ENCODE measurements around the gene ODAM.

- TF ChIP-seq CTCF (IDR thresholded peaks at IDR 0.05), result no peak
- TF ChIP-seq POLR2AphosphoS5 (IDR thresholded peaks at IDR 0.05; ENCODE audit: low read depth, low read length), result no peak
- no peak for TF ChIP-seq TCF7L2 (IDR thresholded peaks at IDR 0.05; ENCODE audit: low read depth, low read length)
- TF ChIP-seq SIN3A (IDR thresholded peaks at IDR 0.05; ENCODE audit: borderline replicate concordance, insufficient read depth, low read depth, low read length), result no peak
These were observed 44.5 kb downstream of the ODAM start for GRCh38 chr4:70239884-70240591.

All from Panc1 (cell line).